Testis (tissue), 3 donors: ENCODE measurements around the gene ADAM10. TPM values are rescaled to one million over a fixed set of nuclear protein-coding genes. Genes with fewer than 3 reads are reported as not detected.

Experiments used
- DNase-seq: peaks from one replicate; pipeline ENCODE4 v3.0.0-alpha.2; 2019
- H3K27ac ChIP-seq, 2 donors: fragments of 200-600 bp; sonication (generic); one replicate each; pipeline ENCODE4 v1.5.1; 2019
- H3K27me3 ChIP-seq: fragments of 200-600 bp; sonication (generic); one replicate; pipeline ENCODE4 v1.5.1; 2019
- H3K36me3 ChIP-seq: fragments of 200-600 bp; sonication (generic); one replicate; pipeline ENCODE4 v1.5.1; 2017; ENCODE audit warnings: low read depth; ENCODE audit errors: missing control alignments
- H3K4me1 ChIP-seq: fragments of 200-600 bp; sonication (generic); one replicate; pipeline ENCODE4 v1.5.1; 2019
- H3K4me3 ChIP-seq, 2 donors: fragments of 200-600 bp; sonication (generic); one replicate each; pipeline ENCODE4 v1.5.1; 2017 to 2019
- H3K9me3 ChIP-seq: fragments of 200-600 bp; sonication (generic); one replicate; pipeline ENCODE4 v1.5.1; 2017
- CTCF ChIP-seq, 3 experiments: fragments of 450-650 bp in 2 of 3; fragments of 200-600 bp in 1 of 3; sonication (generic) in 1 of 3; IDR thresholded peaks; one replicate each; pipeline ENCODE4 v1.5.1; 2016 to 2019; ENCODE audit warnings: antibody characterized with exemption in 3 of 3, mild to moderate bottlenecking in 2 of 3, moderate library complexity in 1 of 3
- POLR2A ChIP-seq: fragments of 450-650 bp; IDR thresholded peaks from one replicate; pipeline ENCODE4 v1.6.1; 2017; ENCODE audit warnings: antibody characterized with exemption, mild to moderate bottlenecking, moderate library complexity
- WGBS, 2 donors: methylation state at CpG; one replicate each; pipeline ENCODE4 v1.1.5; 2018; 5-methylcytosine and 5-hydroxymethylcytosine counted together
- intact Hi-C: fragments of 100-400 bp; cut with DNase I; formaldehyde crosslinking; loops from one replicate; pipeline ENCODE4 v1.15.1; 2023; ENCODE audit warnings: low total_unique reads
- polyA plus RNA-seq: library from polyadenylated mRNA; stranded (reverse); fragments of 350-450 nt; fragmentation: Illumina TruSeq; extraction: RNeasy Lipid Tissue Mini Kit (QIAGEN cat#74804); gene quantifications from one replicate; pipeline ENCODE4 v1.2.3, GENCODE V29; 2014; ENCODE audit warnings: low read depth, low replicate concordance; ENCODE audit not compliant: insufficient read depth
- total RNA-seq, 2 donors: library from RNA; depleted of rRNA; stranded (reverse); fragments of >200 nt; gene quantifications; one replicate each; pipeline ENCODE4 v1.2.3, GENCODE V29; 2016

ADAM10 gene
- total and polyA plus RNA-seq, 3 donors from 2014 or later = 46.2 to 65.5 (median 58.7) TPM

- no peaks in the 10 kb centered on the region for H3K4me1 ChIP-seq
- WGBS, 2 donors = 89 to 94% methylated on average over 1 of the region's 1 CpG
- intact Hi-C loops = no loop called here
- no peaks in the 10 kb centered on the region for H3K36me3 ChIP-seq
- DNase-seq = no peak
- no peak overlapping the region for H3K4me3 ChIP-seq
- TF ChIP-seq CTCF (IDR thresholded peaks at IDR 0.05) (no peak), POLR2A (no peak)
- no peaks in the 10 kb centered on the region for H3K9me3 ChIP-seq
- no peak overlapping the region for H3K27ac ChIP-seq
- no peaks in the 10 kb centered on the region for H3K27me3 ChIP-seq
Observed at GRCh38 chr15:58616171-58616570, 133.3 kb downstream of the ADAM10 start.

- Histone ChIP-seq H3K27ac (no peak overlapping the region), H3K9me3 (no peaks in the 10 kb centered on the region), H3K36me3 (no peaks in the 10 kb centered on the region), H3K27me3 (no peaks in the 10 kb centered on the region), H3K4me1 (no peaks in the 10 kb centered on the region), H3K4me3 (no peak overlapping the region)
- intact Hi-C loops = no loop called here
- TF ChIP-seq CTCF (IDR thresholded peaks at IDR 0.05) (no peak), POLR2A (no peak)
- DNase-seq = no peak
- WGBS, 2 donors = 93 to 98% methylated on average over 6 of the region's 6 CpGs
Observed at GRCh38 chr15:58611731-58612676, 137.5 kb downstream of the ADAM10 start.

- Histone ChIP-seq H3K4me3 (no peak overlapping the region), H3K9me3 (no peaks in the 10 kb centered on the region), H3K4me1 (no peaks in the 10 kb centered on the region), H3K27ac (no peak overlapping the region), H3K36me3 (no peaks in the 10 kb centered on the region), H3K27me3 (no peaks in the 10 kb centered on the region)
- TF ChIP-seq POLR2A (no peak), CTCF (IDR thresholded peaks at IDR 0.05) (no peak)
- DNase-seq = no peak
- 81 to 84% methylated on average over 1 of the region's 1 CpG for WGBS, 2 donors
- intact Hi-C loops = no loop called here
Observed at GRCh38 chr15:58608711-58609110, 140.8 kb downstream of the ADAM10 start.

GRCh38 chr15:58608129-58608590, 141.3 kb downstream of the ADAM10 start:
- DNase-seq = no peak
- 92 to 95% methylated on average over 5 of the region's 5 CpGs for WGBS, 2 donors
- intact Hi-C loops = no loop called here
- Histone ChIP-seq H3K4me3 (no peak overlapping the region), H3K27ac (no peak overlapping the region), H3K9me3 (no peaks in the 10 kb centered on the region), H3K36me3 (no peaks in the 10 kb centered on the region), H3K4me1 (no peaks in the 10 kb centered on the region), H3K27me3 (no peaks in the 10 kb centered on the region)
- no peak for TF ChIP-seq POLR2A

GRCh38 chr15:58606577-58607080, 142.9 kb downstream of the ADAM10 start:
- no peak for DNase-seq
- WGBS, 2 donors = 90 to 96% methylated on average over 4 of the region's 4 CpGs
- intact Hi-C loops = no loop called here
- no peaks in the 10 kb centered on the region for H3K9me3 ChIP-seq
- H3K36me3 ChIP-seq = no peaks in the 10 kb centered on the region
- no peak overlapping the region for H3K27ac ChIP-seq
- H3K4me1 ChIP-seq = no peaks in the 10 kb centered on the region
- no peaks in the 10 kb centered on the region for H3K27me3 ChIP-seq
- no peak overlapping the region for H3K4me3 ChIP-seq
- TF ChIP-seq POLR2A (no peak), CTCF (IDR thresholded peaks at IDR 0.05) (no peak)
